Mesenchymal stem cell (in vitro differentiated cells and primary cell): ENCODE data around the gene PRSS33.

Experiments
- DNase-seq: peaks from one replicate; pipeline ENCODE4 v3.0.0-alpha.2; 2013
- H2AFZ ChIP-seq: one replicate; pipeline ENCODE4 v1.6.1; 2013; ENCODE audit warnings: low read depth, mild to moderate bottlenecking, control low read depth, inconsistent platforms, low read length, moderate library complexity
- H2AK5ac ChIP-seq: 2 replicates; pipeline ENCODE4 v1.6.1; 2013; ENCODE audit warnings: low read length, moderate library complexity, mild to moderate bottlenecking, inconsistent platforms; ENCODE audit not compliant: severe bottlenecking
- H2BK120ac ChIP-seq: one replicate; pipeline ENCODE4 v1.6.1; 2013; ENCODE audit warnings: low read depth, mild to moderate bottlenecking, inconsistent platforms, low read length, moderate library complexity
- H2BK12ac ChIP-seq, 2 experiments: one replicate each; pipeline ENCODE4 v1.6.1; 2013; ENCODE audit warnings: inconsistent platforms in 2 of 2, low read length in 2 of 2, mild to moderate bottlenecking in 2 of 2, moderate library complexity in 2 of 2, control low read depth in 1 of 2
- H2BK15ac ChIP-seq: one replicate; pipeline ENCODE4 v1.6.1; 2013; ENCODE audit warnings: mild to moderate bottlenecking, low read depth, inconsistent platforms; ENCODE audit not compliant: poor library complexity, severe bottlenecking
- H2BK5ac ChIP-seq: 2 replicates; pipeline ENCODE4 v1.6.1; 2013; ENCODE audit warnings: low read depth, mild to moderate bottlenecking, low read length, control low read depth, inconsistent platforms; ENCODE audit not compliant: poor library complexity, severe bottlenecking
- H3K14ac ChIP-seq, 2 experiments: one replicate each; pipeline ENCODE4 v1.6.1; 2013; ENCODE audit warnings: inconsistent platforms in 2 of 2, low read length in 2 of 2, control low read depth in 1 of 2, mild to moderate bottlenecking in 1 of 2, moderate library complexity in 1 of 2
- H3K18ac ChIP-seq, 2 experiments: one replicate each; pipeline ENCODE4 v1.6.1; 2013; ENCODE audit warnings: inconsistent platforms in 2 of 2, low read length in 2 of 2, control low read depth in 1 of 2, low read depth in 1 of 2, mild to moderate bottlenecking in 1 of 2
- H3K23ac ChIP-seq, 2 experiments: one replicate each; pipeline ENCODE4 v1.6.1; 2013; ENCODE audit warnings: inconsistent platforms in 2 of 2, low read length in 2 of 2, mild to moderate bottlenecking in 2 of 2, moderate library complexity in 2 of 2, control low read depth in 1 of 2
- H3K27ac ChIP-seq: 2 replicates; pipeline ENCODE4 v1.5.1; 2013; ENCODE audit warnings: mild to moderate bottlenecking, moderate library complexity, low read length, control low read depth, inconsistent platforms; ENCODE audit not compliant: poor library complexity, severe bottlenecking
- H3K27me3 ChIP-seq, 2 experiments: 2 replicates each; pipeline versions ENCODE4 v1.6.1 to v1.7.0; 2013; ENCODE audit warnings: low read length in 2 of 2, mild to moderate bottlenecking in 2 of 2, moderate library complexity in 2 of 2, control low read depth in 1 of 2, inconsistent platforms in 1 of 2; ENCODE audit not compliant: control insufficient read depth in 1 of 2, insufficient read depth in 1 of 2
- H3K36me3 ChIP-seq, 2 experiments: 2 replicates each; pipeline versions ENCODE4 v1.6.1 to v1.7.0; 2013; ENCODE audit warnings: low read length in 2 of 2, control low read depth in 1 of 2, inconsistent platforms in 1 of 2, low read depth in 1 of 2, mild to moderate bottlenecking in 1 of 2; ENCODE audit not compliant: insufficient read depth in 2 of 2, control insufficient read depth in 1 of 2
- H3K4ac ChIP-seq, 2 experiments: one replicate each; pipeline ENCODE4 v1.6.1; 2013; ENCODE audit warnings: inconsistent platforms in 2 of 2, low read length in 2 of 2, mild to moderate bottlenecking in 2 of 2, moderate library complexity in 2 of 2, control low read depth in 1 of 2, low read depth in 1 of 2
- H3K4me1 ChIP-seq: 2 replicates; pipeline ENCODE4 v1.6.1; 2013; ENCODE audit warnings: low read depth, low read length, control low read depth; ENCODE audit not compliant: control insufficient read depth, insufficient read depth
- H3K4me2 ChIP-seq: 2 replicates; pipeline ENCODE4 v1.6.1; 2013; ENCODE audit warnings: low read length, mild to moderate bottlenecking, inconsistent platforms; ENCODE audit not compliant: poor library complexity, severe bottlenecking
- H3K4me3 ChIP-seq, 2 experiments: 2 replicates each; pipeline versions ENCODE4 v1.5.1 to v1.7.0; 2013; ENCODE audit warnings: low read length in 2 of 2, mild to moderate bottlenecking in 2 of 2, control low read depth in 1 of 2, low read depth in 1 of 2; ENCODE audit not compliant: insufficient read depth in 1 of 2
- H3K79me1 ChIP-seq: replicated peaks from 2 replicates; pipeline ENCODE4 v1.6.1; 2013; ENCODE audit warnings: mild to moderate bottlenecking, control low read depth, low read length, inconsistent platforms; ENCODE audit not compliant: poor library complexity, severe bottlenecking
- H3K9ac ChIP-seq: 2 replicates; pipeline ENCODE4 v1.7.0; 2013; ENCODE audit warnings: mild to moderate bottlenecking, low read length, moderate library complexity
- H3K9me3 ChIP-seq: 2 replicates; pipeline ENCODE4 v1.7.0; 2013; ENCODE audit warnings: mild to moderate bottlenecking, low read length; ENCODE audit not compliant: control insufficient read depth
- H4K8ac ChIP-seq: one replicate; pipeline ENCODE4 v1.6.1; 2013; ENCODE audit warnings: inconsistent platforms, mild to moderate bottlenecking, low read length, moderate library complexity
- H4K91ac ChIP-seq: one replicate; pipeline ENCODE4 v1.6.1; 2013; ENCODE audit warnings: mild to moderate bottlenecking, low read length, inconsistent platforms
- WGBS: methylation state at CpG from one replicate; pipeline ENCODE4 v1.1.7; 2013; ENCODE audit warnings: mixed read lengths; 5-methylcytosine and 5-hydroxymethylcytosine counted together

PRSS33 gene

DNA sequence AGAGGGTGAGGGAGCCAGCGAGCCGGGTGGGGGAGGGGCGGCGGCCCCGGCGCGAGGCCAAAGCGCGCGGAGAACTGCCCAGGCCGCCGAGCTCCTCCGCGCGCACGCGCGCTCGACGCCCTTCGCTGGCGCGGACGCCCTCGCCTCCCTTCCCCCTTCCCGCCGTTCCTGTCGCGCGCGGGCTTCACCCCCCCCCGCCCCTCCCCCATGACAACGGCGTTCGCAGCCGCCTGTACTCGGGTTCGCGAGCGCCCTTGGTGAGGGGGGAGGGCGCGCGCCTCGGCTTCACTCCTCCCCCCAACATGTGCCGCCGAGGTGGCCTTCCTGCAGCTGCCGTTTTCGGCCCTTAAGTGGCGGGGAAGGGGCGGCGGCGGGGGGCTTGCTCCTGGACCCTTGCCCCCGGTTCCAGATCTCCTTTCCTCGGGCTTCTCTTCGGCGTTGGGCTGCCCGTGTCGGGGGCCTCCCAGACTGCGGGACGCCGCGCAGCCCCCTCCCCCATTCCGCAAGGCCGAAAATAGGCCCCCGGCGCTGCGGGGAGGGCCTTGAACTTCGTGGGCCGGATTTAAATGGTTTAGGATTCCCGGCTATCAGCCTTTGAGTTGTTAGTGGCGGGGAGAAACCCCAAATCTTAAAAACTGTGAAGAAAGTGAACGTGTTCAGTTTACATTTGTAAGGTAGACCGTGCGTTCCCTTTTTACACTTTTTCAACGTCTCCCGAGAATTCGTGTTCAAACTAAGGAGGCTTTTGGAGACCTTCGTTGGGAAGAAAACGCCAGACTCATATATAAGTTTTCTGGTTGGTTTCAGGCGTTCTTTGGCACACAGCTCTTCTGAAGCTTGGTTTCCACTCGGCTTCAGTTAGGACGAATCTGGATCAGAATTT, 34.3 kb downstream of the PRSS33 start:
- Histone ChIP-seq H3K18ac (peak overlapping the region; percentile 97 to 99), H3K9ac (peak overlapping the region; percentile 98), H3K4me1 (peaks cover 18% of the 10 kb centered on the region), H2AFZ (no peak overlapping the region), H3K27ac (peak overlapping the region; percentile 75), H3K79me1 (peaks cover 11% of the 10 kb centered on the region), H2BK120ac (peak overlapping the region; percentile 90), H2BK12ac (peak overlapping the region in 1 of 2 experiments; percentile 32), H3K14ac (peak overlapping the region in 1 of 2 experiments; percentile 64), H4K8ac (peak overlapping the region; percentile 91), H3K4me2 (peak overlapping the region; percentile 13), H3K4ac (peak overlapping the region; percentile 82 to 92), H3K9me3 (no peaks in the 10 kb centered on the region), H2BK5ac (peak overlapping the region; percentile 83), H2BK15ac (peak overlapping the region; percentile 88), H3K27me3 (no peaks in the 10 kb centered on the region), H3K23ac (peak overlapping the region in 1 of 2 experiments; percentile 46), H4K91ac (peak overlapping the region; percentile 98), H3K4me3 (peak overlapping the region; percentile 90), H3K36me3 (peaks cover 23% of the 10 kb centered on the region in 2 experiments), H2AK5ac (no peak overlapping the region)
- peak; percentile 82 for DNase-seq
- WGBS = under 1% methylated on average over 54 of the region's 82 CpGs

DNA sequence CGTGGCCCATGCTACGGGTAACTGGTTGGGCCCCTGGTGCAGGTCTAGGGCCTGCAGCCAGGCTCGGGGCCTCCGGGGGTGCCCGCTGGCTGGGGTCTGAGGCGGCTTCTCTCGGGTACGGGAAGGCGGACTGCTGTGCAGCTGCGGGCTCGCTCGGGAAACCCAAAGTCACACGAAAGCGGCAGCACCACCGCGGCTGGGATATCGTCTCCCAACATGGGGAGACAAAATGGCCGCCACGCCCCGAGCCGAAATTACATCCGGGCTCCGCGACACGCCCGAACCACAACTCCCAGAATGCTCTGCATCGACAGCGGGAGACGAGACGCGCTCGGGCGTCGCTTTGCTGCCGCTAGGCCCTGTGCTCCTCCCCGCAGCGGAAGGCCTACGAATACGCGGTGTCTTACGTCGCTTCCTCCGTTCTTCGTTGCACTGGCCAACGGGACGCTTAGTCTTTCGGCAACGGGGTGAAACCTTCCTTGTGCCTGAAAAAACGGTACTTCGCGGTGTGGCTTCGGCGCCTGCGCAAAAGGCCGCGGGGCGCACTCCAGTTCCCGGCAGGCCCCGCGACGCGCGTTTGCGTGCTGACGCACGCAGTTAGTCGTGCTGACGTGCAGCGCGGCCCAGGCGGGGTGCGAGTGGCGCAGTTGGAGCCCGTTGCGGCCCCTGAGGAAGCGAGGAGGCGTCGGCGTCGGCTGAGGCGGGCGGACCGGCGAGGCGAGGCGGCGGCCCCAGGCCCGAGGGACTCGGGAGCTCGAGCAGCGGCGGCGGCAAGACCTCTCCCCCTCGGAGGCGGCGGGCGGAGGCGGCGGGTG, 35.1 kb downstream of the PRSS33 start, which contains the start of gene SRRM2:
SRRM2 (plus strand) TSS at position 604 of the 815 bp plus-strand sequence. CDS start 3,727 bp downstream, outside the sequence.
- peak; percentile 96 for DNase-seq
- Histone ChIP-seq H2BK5ac (peak within 1 kb of the TSS; percentile 99), H3K18ac (peak within 1 kb of the TSS; percentile 100), H4K91ac (peak within 1 kb of the TSS; percentile 100), H3K27me3 (no peaks in the 10 kb centered on the region), H3K4me1 (peaks cover 16% of the 10 kb centered on the region), H3K9ac (peak within 1 kb of the TSS; percentile 98), H3K36me3 (peaks cover 14 to 15% of the 10 kb centered on the region in 2 experiments), H3K4me3 (peak within 1 kb of the TSS; percentile 90), H3K4ac (peak within 1 kb of the TSS; percentile 96 to 98), H2BK12ac (peak within 1 kb of the TSS; percentile 92 to 96), H3K79me1 (peaks cover 11% of the 10 kb centered on the region), H3K9me3 (no peaks in the 10 kb centered on the region), H3K23ac (peak within 1 kb of the TSS; percentile 23 to 75), H2AFZ (peak within 1 kb of the TSS; percentile 67), H2BK120ac (peak within 1 kb of the TSS; percentile 97), H3K14ac (peak within 1 kb of the TSS in 1 of 2 experiments; percentile 99), H2BK15ac (peak within 1 kb of the TSS; percentile 88), H4K8ac (peak within 1 kb of the TSS; percentile 100), H3K4me2 (peak within 1 kb of the TSS; percentile 70), H3K27ac (peak within 1 kb of the TSS; percentile 100), H2AK5ac (peak within 1 kb of the TSS; percentile 93)
- WGBS = under 1% methylated on average over 66 of the region's 99 CpGs

DNA sequence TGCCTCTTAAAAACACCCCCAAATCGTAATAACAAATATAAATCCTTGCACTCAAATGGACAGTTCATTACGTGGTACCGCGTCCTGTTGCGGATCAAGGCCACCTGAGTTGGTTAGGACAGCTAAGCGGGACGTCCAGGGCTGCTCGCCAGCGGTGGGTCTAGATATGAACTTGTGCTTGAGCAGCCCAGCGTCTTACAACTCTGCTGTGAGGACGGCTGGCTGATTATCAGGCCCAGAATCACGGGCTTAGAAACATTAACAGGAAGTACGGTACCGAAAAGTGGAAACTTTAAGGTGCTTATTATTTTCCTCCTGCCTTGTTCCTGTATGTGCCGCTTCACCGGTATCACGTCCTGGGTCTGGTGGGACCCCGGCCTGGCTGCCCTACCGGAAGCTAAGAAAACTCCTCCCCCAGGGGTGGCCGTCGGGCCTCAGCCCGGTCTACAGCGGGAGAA, 35.8 kb downstream of the PRSS33 start:
- 57% methylated on average over 23 of the region's 23 CpGs for WGBS
- H3K27me3 ChIP-seq = no peaks in the 10 kb centered on the region

More for the DNA sequence above, 35.8 kb downstream of the PRSS33 start:
- H2BK120ac ChIP-seq = peak overlapping the region; percentile 97
- H3K27ac ChIP-seq = peak overlapping the region; percentile 100
- H3K9ac ChIP-seq = peak overlapping the region; percentile 98
- peak overlapping the region; percentile 100 for H4K8ac ChIP-seq
- peak overlapping the region; percentile 67 for H2AFZ ChIP-seq
- H2BK5ac ChIP-seq = peak overlapping the region; percentile 10
- H2BK12ac ChIP-seq = no peak overlapping the region
- no peak overlapping the region for H3K14ac ChIP-seq
- H3K9me3 ChIP-seq = no peaks in the 10 kb centered on the region
- peak overlapping the region; percentile 14 to 23 for H3K23ac ChIP-seq
- peaks cover 11% of the 10 kb centered on the region for H3K79me1 ChIP-seq
- peak overlapping the region; percentile 70 for H3K4me2 ChIP-seq
- peak overlapping the region; percentile 95 for H4K91ac ChIP-seq
- peaks cover 8 to 13% of the 10 kb centered on the region in 2 experiments for H3K36me3 ChIP-seq
- peaks cover 15% of the 10 kb centered on the region for H3K4me1 ChIP-seq
- peak overlapping the region; percentile 90 for H3K4me3 ChIP-seq
- peak overlapping the region; percentile 96 for H3K4ac ChIP-seq
- H2BK15ac ChIP-seq = no peak overlapping the region
- peak overlapping the region; percentile 93 for H2AK5ac ChIP-seq
- no peak for DNase-seq
- H3K18ac ChIP-seq = peak overlapping the region; percentile 73 to 93
